ENCODE results near the gene RYR2. TPM values are rescaled to one million over a fixed set of nuclear protein-coding genes. Genes with fewer than 3 reads are reported as not detected.

RYR2 gene
- total and polyA plus RNA-seq, 9 of the 15 experiments (the other 6 are each of a cell fraction or from before 2014, with no cell fraction given): 0.03 to 0.42 (median 0.14) TPM

DNA sequence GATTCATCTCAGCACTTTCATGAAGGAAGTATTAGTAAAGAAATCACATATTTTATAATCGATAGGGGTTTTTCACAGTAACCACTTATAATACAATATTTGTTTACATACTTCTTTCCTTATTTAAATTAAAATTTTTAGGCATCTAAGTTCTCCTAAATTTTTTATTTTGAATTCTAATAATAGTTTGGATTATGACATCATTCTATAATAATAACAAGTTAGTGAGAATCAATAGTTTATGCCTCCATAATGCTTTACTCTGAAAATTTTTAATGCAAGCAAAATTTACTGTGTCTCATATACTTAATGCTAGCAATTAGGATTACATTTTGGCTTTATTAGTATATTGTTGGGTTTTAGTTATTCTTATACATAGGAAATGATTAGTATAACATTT lies 596.6 kb downstream of the RYR2 start:
- ATAC-seq: no peak
- FAIRE-seq: no peak

More for the DNA sequence above, 596.6 kb downstream of the RYR2 start:
- Histone ChIP-seq H3K9me3 (replicated peaks; ENCODE audit: control insufficient read depth, insufficient read depth, low read depth, low read length) (peaks cover 3% of the 10 kb centered on the region; the same call in 1 of the 2 replicates), H3K4me1 (replicated peaks in 1 of 2; ENCODE audit: control insufficient read depth in 2 of 2, insufficient read depth in 2 of 2, low read length in 2 of 2) (no peaks in the 10 kb centered on the region), H3K9me1 (ENCODE audit: control insufficient read depth, insufficient read depth, low read length) (no peaks in the 10 kb centered on the region), H3K4me3 (no peak overlapping the region), H2AFZ (ENCODE audit: low read depth, low read length) (no peak overlapping the region), H4K20me1 (replicated peaks; ENCODE audit: control insufficient read depth, insufficient read depth, low read length) (no peaks in the 10 kb centered on the region), H3K36me3 (ENCODE audit: control insufficient read depth, insufficient read depth, low read length) (no peaks in the 10 kb centered on the region), H3K27me3 (ENCODE audit: control insufficient read depth in 2 of 2, insufficient read depth in 2 of 2, low read length in 2 of 2) (no peaks in the 10 kb centered on the region), H3K4me2 (ENCODE audit: insufficient read depth, low read length) (no peak overlapping the region), H3K9ac (ENCODE audit: insufficient read depth in 1 of 2, low read depth in 2 of 2, low read length in 2 of 2) (no peak overlapping the region), H3K27ac (ENCODE audit: extremely low read depth, low read depth, low read length) (no peak overlapping the region), H3K79me2 (ENCODE audit: control insufficient read depth, insufficient read depth, low read length) (no peaks in the 10 kb centered on the region)
- no peak for DNase-seq (ENCODE audit: extremely low read depth in 1 of 4, low spot score in 3 of 4)
- no peak for TF ChIP-seq EHMT2 (IDR thresholded peaks at IDR 0.05)
- TF ChIP-seq, protein P1, sequence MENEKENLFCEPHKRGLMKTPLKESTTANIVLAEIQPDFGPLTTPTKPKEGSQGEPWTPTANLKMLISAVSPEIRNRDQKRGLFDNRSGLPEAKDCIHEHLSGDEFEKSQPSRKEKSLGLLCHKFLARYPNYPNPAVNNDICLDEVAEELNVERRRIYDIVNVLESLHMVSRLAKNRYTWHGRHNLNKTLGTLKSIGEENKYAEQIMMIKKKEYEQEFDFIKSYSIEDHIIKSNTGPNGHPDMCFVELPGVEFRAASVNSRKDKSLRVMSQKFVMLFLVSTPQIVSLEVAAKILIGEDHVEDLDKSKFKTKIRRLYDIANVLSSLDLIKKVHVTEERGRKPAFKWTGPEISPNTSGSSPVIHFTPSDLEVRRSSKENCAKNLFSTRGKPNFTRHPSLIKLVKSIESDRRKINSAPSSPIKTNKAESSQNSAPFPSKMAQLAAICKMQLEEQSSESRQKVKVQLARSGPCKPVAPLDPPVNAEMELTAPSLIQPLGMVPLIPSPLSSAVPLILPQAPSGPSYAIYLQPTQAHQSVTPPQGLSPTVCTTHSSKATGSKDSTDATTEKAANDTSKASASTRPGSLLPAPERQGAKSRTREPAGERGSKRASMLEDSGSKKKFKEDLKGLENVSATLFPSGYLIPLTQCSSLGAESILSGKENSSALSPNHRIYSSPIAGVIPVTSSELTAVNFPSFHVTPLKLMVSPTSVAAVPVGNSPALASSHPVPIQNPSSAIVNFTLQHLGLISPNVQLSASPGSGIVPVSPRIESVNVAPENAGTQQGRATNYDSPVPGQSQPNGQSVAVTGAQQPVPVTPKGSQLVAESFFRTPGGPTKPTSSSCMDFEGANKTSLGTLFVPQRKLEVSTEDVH (IDR thresholded peaks at IDR 0.05; ENCODE audit: low read depth, partially characterized antibody): no peak
- TF ChIP-seq HDAC3 (IDR thresholded peaks at IDR 0.05; ENCODE audit: borderline replicate concordance, partially characterized antibody): no peak
- no peak for TF ChIP-seq ZNF445 (CRISPR knock-in tag; IDR thresholded peaks at IDR 0.05; ENCODE audit: low read depth)
- no peak for TF ChIP-seq PML (IDR thresholded peaks at IDR 0.05; ENCODE audit: low read length)
- TF ChIP-seq CREM (IDR thresholded peaks at IDR 0.05; ENCODE audit: low read depth): no peak
- TF ChIP-seq, protein P2, sequence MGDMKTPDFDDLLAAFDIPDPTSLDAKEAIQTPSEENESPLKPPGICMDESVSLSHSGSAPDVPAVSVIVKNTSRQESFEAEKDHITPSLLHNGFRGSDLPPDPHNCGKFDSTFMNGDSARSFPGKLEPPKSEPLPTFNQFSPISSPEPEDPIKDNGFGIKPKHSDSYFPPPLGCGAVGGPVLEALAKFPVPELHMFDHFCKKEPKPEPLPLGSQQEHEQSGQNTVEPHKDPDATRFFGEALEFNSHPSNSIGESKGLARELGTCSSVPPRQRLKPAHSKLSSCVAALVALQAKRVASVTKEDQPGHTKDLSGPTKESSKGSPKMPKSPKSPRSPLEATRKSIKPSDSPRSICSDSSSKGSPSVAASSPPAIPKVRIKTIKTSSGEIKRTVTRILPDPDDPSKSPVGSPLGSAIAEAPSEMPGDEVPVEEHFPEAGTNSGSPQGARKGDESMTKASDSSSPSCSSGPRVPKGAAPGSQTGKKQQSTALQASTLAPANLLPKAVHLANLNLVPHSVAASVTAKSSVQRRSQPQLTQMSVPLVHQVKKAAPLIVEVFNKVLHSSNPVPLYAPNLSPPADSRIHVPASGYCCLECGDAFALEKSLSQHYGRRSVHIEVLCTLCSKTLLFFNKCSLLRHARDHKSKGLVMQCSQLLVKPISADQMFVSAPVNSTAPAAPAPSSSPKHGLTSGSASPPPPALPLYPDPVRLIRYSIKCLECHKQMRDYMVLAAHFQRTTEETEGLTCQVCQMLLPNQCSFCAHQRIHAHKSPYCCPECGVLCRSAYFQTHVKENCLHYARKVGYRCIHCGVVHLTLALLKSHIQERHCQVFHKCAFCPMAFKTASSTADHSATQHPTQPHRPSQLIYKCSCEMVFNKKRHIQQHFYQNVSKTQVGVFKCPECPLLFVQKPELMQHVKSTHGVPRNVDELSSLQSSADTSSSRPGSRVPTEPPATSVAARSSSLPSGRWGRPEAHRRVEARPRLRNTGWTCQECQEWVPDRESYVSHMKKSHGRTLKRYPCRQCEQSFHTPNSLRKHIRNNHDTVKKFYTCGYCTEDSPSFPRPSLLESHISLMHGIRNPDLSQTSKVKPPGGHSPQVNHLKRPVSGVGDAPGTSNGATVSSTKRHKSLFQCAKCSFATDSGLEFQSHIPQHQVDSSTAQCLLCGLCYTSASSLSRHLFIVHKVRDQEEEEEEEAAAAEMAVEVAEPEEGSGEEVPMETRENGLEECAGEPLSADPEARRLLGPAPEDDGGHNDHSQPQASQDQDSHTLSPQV (IDR thresholded peaks at IDR 0.05): no peak
- TF ChIP-seq ZNF239 (CRISPR knock-in tag; IDR thresholded peaks at IDR 0.05): no peak
- TF ChIP-seq NFYB (IDR thresholded peaks at IDR 0.05; ENCODE audit: extremely low read depth, insufficient read length): no peak
- intact Hi-C loops (cut with micrococcal nuclease) (no loop called here), in situ Hi-C loops (cut with MboI) (no loop called here)
- BruUV-seq (replicated peaks): no TSS peak
- 0% methylated on average over 1 of the region's 1 CpG for WGBS (ENCODE audit: insufficient coverage, low coverage, missing lambda C conversion rate)
- ChIA-PET POLR2A (no interaction called here), CTCF (ENCODE audit: low intra/inter-chr PET ratio) (no interaction called here)
